H9 (cell line): ENCODE results near the gene HKDC1. TPM values are rescaled to one million over a fixed set of nuclear protein-coding genes. Genes with fewer than 3 reads are reported as not detected.

Source experiments
- DNase-seq: peaks from one replicate; pipeline ENCODE4 v3.0.0-alpha.2; 2017
- H2AFZ ChIP-seq: one replicate; pipeline ENCODE4 v1.6.1; 2013; ENCODE audit warnings: mild to moderate bottlenecking, low read length, control low read depth, moderate library complexity
- H2AK5ac ChIP-seq: 2 replicates; pipeline ENCODE4 v1.6.1; 2013; ENCODE audit warnings: low read length, control low read depth, mixed read lengths; ENCODE audit not compliant: insufficient read length
- H2BK120ac ChIP-seq: one replicate; pipeline ENCODE4 v1.6.1; 2013; ENCODE audit warnings: low read depth, mild to moderate bottlenecking, low read length, control low read depth, inconsistent platforms; ENCODE audit not compliant: poor library complexity, severe bottlenecking
- H2BK12ac ChIP-seq: 2 replicates; pipeline ENCODE4 v1.6.1; 2013; ENCODE audit warnings: low read length, control low read depth, mixed read lengths, low read depth; ENCODE audit not compliant: insufficient read length
- H2BK15ac ChIP-seq: 2 replicates; pipeline ENCODE4 v1.6.1; 2013; ENCODE audit warnings: low read depth, low read length, control low read depth
- H2BK20ac ChIP-seq: one replicate; pipeline ENCODE4 v1.6.1; 2013; ENCODE audit warnings: low read depth, mild to moderate bottlenecking, low read length, control low read depth, inconsistent platforms; ENCODE audit not compliant: poor library complexity, severe bottlenecking
- H2BK5ac ChIP-seq: 2 replicates; pipeline ENCODE4 v1.6.1; 2013; ENCODE audit warnings: low read length, control low read depth, mixed read lengths; ENCODE audit not compliant: insufficient read length
- H3K14ac ChIP-seq: 2 replicates; pipeline ENCODE4 v1.6.1; 2013; ENCODE audit warnings: low read length, control low read depth; ENCODE audit not compliant: insufficient read depth
- H3K18ac ChIP-seq: 2 replicates; pipeline ENCODE4 v1.6.1; 2013; ENCODE audit warnings: low read depth, mild to moderate bottlenecking, mixed read lengths, low read length, control low read depth; ENCODE audit not compliant: insufficient read length
- H3K23ac ChIP-seq: 2 replicates; pipeline ENCODE4 v1.6.1; 2013; ENCODE audit warnings: low read length, control low read depth, mixed read lengths, low read depth; ENCODE audit not compliant: insufficient read length
- H3K23me2 ChIP-seq: 2 replicates; pipeline ENCODE4 v1.6.1; 2013; ENCODE audit warnings: low read depth, mild to moderate bottlenecking, mixed read lengths, low read length, control low read depth; ENCODE audit not compliant: insufficient read length, poor library complexity, severe bottlenecking
- H3K27ac ChIP-seq: 2 replicates; pipeline ENCODE4 v1.5.1; 2013; ENCODE audit warnings: low read length, control low read depth, mixed read lengths, low read depth; ENCODE audit not compliant: insufficient read length
- H3K27me3 ChIP-seq: 2 replicates; pipeline ENCODE4 v1.6.1; 2013; ENCODE audit warnings: low read length, control low read depth, inconsistent platforms; ENCODE audit not compliant: insufficient read depth
- H3K4ac ChIP-seq: 2 replicates; pipeline ENCODE4 v1.6.1; 2013; ENCODE audit warnings: low read depth, mild to moderate bottlenecking, control low read depth, inconsistent platforms, low read length, moderate library complexity
- H3K4me1 ChIP-seq: 2 replicates; pipeline ENCODE4 v1.6.1; 2013; ENCODE audit warnings: low read length, control low read depth, inconsistent platforms; ENCODE audit not compliant: insufficient read depth
- H3K4me2 ChIP-seq: 2 replicates; pipeline ENCODE4 v1.6.1; 2013; ENCODE audit warnings: low read length, control low read depth, mixed read lengths; ENCODE audit not compliant: insufficient read length, insufficient read depth
- H3K56ac ChIP-seq: 2 replicates; pipeline ENCODE4 v1.6.1; 2013; ENCODE audit warnings: low read depth, mild to moderate bottlenecking, mixed read lengths, low read length, control low read depth; ENCODE audit not compliant: insufficient read length
- H3K79me1 ChIP-seq: 2 replicates; pipeline ENCODE4 v1.6.1; 2013; ENCODE audit warnings: low read depth, mild to moderate bottlenecking, moderate library complexity, low read length, control low read depth, inconsistent platforms; ENCODE audit not compliant: insufficient read depth, poor library complexity, severe bottlenecking
- H3K79me2 ChIP-seq: 2 replicates; pipeline ENCODE4 v1.6.1; 2013; ENCODE audit warnings: low read length, control low read depth, inconsistent platforms; ENCODE audit not compliant: insufficient read depth
- H3K9ac ChIP-seq: 2 replicates; pipeline ENCODE4 v1.6.1; 2013; ENCODE audit warnings: low read length, control low read depth, mixed read lengths; ENCODE audit not compliant: insufficient read length; ENCODE audit errors: extremely low read depth
- H3K9me3 ChIP-seq: one replicate; pipeline ENCODE4 v1.6.1; 2013; ENCODE audit warnings: low read depth, low read length, inconsistent platforms; ENCODE audit not compliant: control insufficient read depth
- H3T11ph ChIP-seq: one replicate; pipeline ENCODE4 v1.6.1; 2013; ENCODE audit warnings: mild to moderate bottlenecking, low read length, control low read depth, inconsistent platforms
- H4K20me1 ChIP-seq: one replicate; pipeline ENCODE4 v1.6.1; 2013; ENCODE audit not compliant: control insufficient read depth, insufficient read length, insufficient read depth
- H4K5ac ChIP-seq: 2 replicates; pipeline ENCODE4 v1.6.1; 2013; ENCODE audit warnings: low read depth, mild to moderate bottlenecking, mixed read lengths, low read length, control low read depth; ENCODE audit not compliant: insufficient read length
- H4K8ac ChIP-seq: replicated peaks from 2 replicates; pipeline ENCODE4 v1.6.1; 2013; ENCODE audit warnings: low read length, control low read depth, mixed read lengths, low read depth; ENCODE audit not compliant: insufficient read length
- H4K91ac ChIP-seq: 2 replicates; pipeline ENCODE4 v1.6.1; 2013; ENCODE audit warnings: low read depth, mild to moderate bottlenecking, moderate library complexity, mixed read lengths, low read length, control low read depth; ENCODE audit not compliant: insufficient read length
- H3K27ac Mint-ChIP-seq, 3 experiments: 2 replicates in 2 of 3; 3 replicates in 1 of 3; pipeline ENCODE4 v1.8.0; 2020 to 2021; ENCODE audit warnings: mixed read lengths in 3 of 3, mild to moderate bottlenecking in 1 of 3, moderate library complexity in 1 of 3
- H3K27me3 Mint-ChIP-seq: 2 replicates; pipeline ENCODE4 v1.8.0; 2021; ENCODE audit warnings: low read depth, mild to moderate bottlenecking, moderate library complexity, mixed read lengths
- H3K36me3 Mint-ChIP-seq, 3 experiments: 2 replicates in 2 of 3; 3 replicates in 1 of 3; pipeline ENCODE4 v1.8.0; 2020 to 2021; ENCODE audit warnings: low read depth in 3 of 3, mixed read lengths in 3 of 3; ENCODE audit not compliant: insufficient read depth in 1 of 3
- H3K4me1 Mint-ChIP-seq, 2 experiments: 2 replicates each; pipeline ENCODE4 v1.8.0; 2020; ENCODE audit warnings: mixed read lengths in 2 of 2
- H3K4me3 Mint-ChIP-seq, 2 experiments: 2 replicates in 1 of 2; 3 replicates in 1 of 2; pipeline ENCODE4 v1.8.0; 2020 to 2021; ENCODE audit warnings: mild to moderate bottlenecking in 2 of 2, mixed read lengths in 2 of 2, moderate library complexity in 1 of 2
- H3K9me3 Mint-ChIP-seq, 2 experiments: 2 replicates in 1 of 2; 3 replicates in 1 of 2; pipeline ENCODE4 v1.8.0; 2020; ENCODE audit warnings: mild to moderate bottlenecking in 2 of 2, mixed read lengths in 2 of 2, moderate library complexity in 1 of 2
- CTCF ChIP-seq: fragments of 200-600 bp; sonication (generic); conservative IDR thresholded peaks from 3 replicates; pipeline ENCODE4 v1.8.0; 2021; ENCODE audit warnings: antibody characterized with exemption, mild to moderate bottlenecking
- WGBS: extraction: QIAGEN DNeasy Blood & Tissue Kit; methylation state at CpG from one replicate; pipeline ENCODE4 v1.1.7; 2013; ENCODE audit warnings: missing lambda C conversion rate, low lambda C conversion rate, mixed read lengths; ENCODE audit not compliant: insufficient read length; ENCODE audit errors: extremely low coverage; 5-methylcytosine and 5-hydroxymethylcytosine counted together
- total RNA-seq: library from RNA; stranded (reverse); gene quantifications from 2 replicates; pipeline ENCODE4 v1.2.1, GENCODE V29; 2021

The HKDC1 gene
- total RNA-seq, 1 experiment from 2014 or later = not detected

GRCh38 chr10:69275444-69275843, 55.3 kb downstream of the HKDC1 start:
- H3K23ac ChIP-seq = no peak overlapping the region

More at GRCh38 chr10:69275444-69275843, 55.3 kb downstream of the HKDC1 start:
- Histone ChIP-seq H3K79me2 (no peaks in the 10 kb centered on the region), H3K14ac (no peak overlapping the region), H2BK120ac (no peak overlapping the region), H2BK20ac (no peak overlapping the region), H3T11ph (no peak overlapping the region), H3K9me3 (no peaks in the 10 kb centered on the region), H2BK12ac (no peak overlapping the region), H3K4ac (no peak overlapping the region), H2AFZ (no peak overlapping the region), H4K20me1 (no peaks in the 10 kb centered on the region), H3K56ac (no peak overlapping the region), H3K4me1 (peaks cover 4% of the 10 kb centered on the region; the same call in 1 of the 2 replicates), H3K18ac (no peak overlapping the region), H2AK5ac (no peak overlapping the region), H4K91ac (no peak overlapping the region), H3K79me1 (no peaks in the 10 kb centered on the region), H3K23me2 (no peaks in the 10 kb centered on the region), H3K9ac (no peak overlapping the region), H3K27me3 (no peaks in the 10 kb centered on the region), H4K5ac (no peak overlapping the region), H2BK15ac (no peak overlapping the region), H4K8ac (no peak overlapping the region), H3K4me2 (no peak overlapping the region), H3K27ac (no peak overlapping the region), H2BK5ac (no peak overlapping the region)
- WGBS = no CpG with 5 or more reads among the region's 1 CpG
- TF ChIP-seq CTCF = no peak
- no peaks in the 10 kb centered on the region for H3K36me3 Mint-ChIP-seq
- no peak overlapping the region for H3K4me3 Mint-ChIP-seq
- peaks cover 6% of the 10 kb centered on the region for H3K27me3 Mint-ChIP-seq
- H3K4me1 Mint-ChIP-seq = peaks cover 15 to 16% of the 10 kb centered on the region in 2 experiments
- DNase-seq = no peak
- H3K9me3 Mint-ChIP-seq = peaks cover 0 to 2% of the 10 kb centered on the region in 2 experiments; a peak in 2 of 5 replicates
- H3K27ac Mint-ChIP-seq = no peak overlapping the region
